HCT116 (cell line): ENCODE measurements around the gene C12orf43. TPM values are rescaled to one million over a fixed set of nuclear protein-coding genes. Genes with fewer than 3 reads are reported as not detected.

Experiments
- ATAC-seq: fragments of 200-7000 bp; cut with Tn5 transposase; 2 replicates; pipeline ENCODE4 v1.9.1; 2020; ENCODE audit warnings: mild to moderate bottlenecking, moderate library complexity
- BruUV-seq: library from RNA; stranded (reverse); fragments of 400-500 nt; replicated peaks from 2 replicates; lab custom pipeline; 2021; lab: Mats Ljungman, UMichigan
- CTCF ChIA-PET: fragments of 300-600 bp; sonication (Branson Sonifier 250); formaldehyde crosslinking; loops from one replicate; lab custom pipeline; 2021; ENCODE audit warnings: antibody characterized with exemption; lab: Charles Lee
- POLR2A ChIA-PET: fragments of 300-600, 350-600 bp; sonication (Branson Sonifier 250); formaldehyde crosslinking; loops from one replicate; lab custom pipeline; 2021; ENCODE audit warnings: antibody characterized with exemption; lab: Charles Lee
- RAD21 ChIA-PET, 2 experiments: fragments of 300-600 bp; sonication (Branson Sonifier 250); formaldehyde crosslinking; loops; one replicate each; lab custom pipeline; 2023; ENCODE audit warnings: low total read pairs in 2 of 2; ENCODE audit not compliant: uncharacterized antibody in 2 of 2, unreplicated experiment in 2 of 2, low non-redundant PET in 1 of 2; lab: Charles Lee
- DNase-seq: peaks from one replicate; pipeline ENCODE4 v3.0.0-alpha.2; 2010; ENCODE audit warnings: low read depth, low spot score
- H2AFZ ChIP-seq: fragments of 200-600 bp; shearing (Covaris generic), sonication (generic); 2 replicates; pipeline ENCODE4 v1.6.1; 2017; ENCODE audit warnings: low read depth, mixed run types, mixed read lengths, antibody characterized with exemption, low read length; ENCODE audit not compliant: poor library complexity, severe bottlenecking
- H3K27ac ChIP-seq: 2 replicates; pipeline ENCODE4 v1.5.1; 2012; ENCODE audit warnings: low read depth, low read length
- H3K27me3 ChIP-seq: fragments of 200-600 bp; sonication (generic); 2 replicates; pipeline ENCODE4 v1.6.1; 2016; ENCODE audit warnings: mixed run types, low read length, mixed read lengths; ENCODE audit not compliant: insufficient read depth
- H3K36me3 ChIP-seq, 2 experiments: fragments of 200-500 bp in 1 of 2; fragments of 200-600 bp in 1 of 2; sonication (Bioruptor generic) in 1 of 2; sonication (generic) in 1 of 2; 2 replicates each; pipeline versions ENCODE4 v1.5.1 to v1.6.1; 2014 to 2016; ENCODE audit warnings: low read length in 2 of 2, inconsistent platforms in 1 of 2, mixed read lengths in 1 of 2, mixed run types in 1 of 2; ENCODE audit not compliant: insufficient read depth in 2 of 2, control insufficient read depth in 1 of 2
- H3K4me1 ChIP-seq, 2 experiments: fragments of 200-600 bp in 1 of 2; sonication (generic) in 1 of 2; 2 replicates each; pipeline versions ENCODE4 v1.5.1 to v1.6.1; 2012 to 2017; ENCODE audit warnings: low read length in 2 of 2, inconsistent platforms in 1 of 2, mild to moderate bottlenecking in 1 of 2, mixed read lengths in 1 of 2, mixed run types in 1 of 2, moderate library complexity in 1 of 2; ENCODE audit not compliant: insufficient read depth in 2 of 2, control insufficient read depth in 1 of 2
- H3K4me2 ChIP-seq: fragments of 200-600 bp; sonication (generic); 2 replicates; pipeline ENCODE4 v1.6.1; 2017; ENCODE audit warnings: mixed run types, low read length, mixed read lengths
- H3K4me3 ChIP-seq, 2 experiments: fragments of 200-600 bp in 1 of 2; sonication (generic) in 1 of 2; replicated peaks in 1 of 2; 2 replicates each; pipeline ENCODE4 v1.5.1; 2011 to 2016; ENCODE audit warnings: low read length in 2 of 2, control low read depth in 1 of 2, low read depth in 1 of 2, mild to moderate bottlenecking in 1 of 2, mixed read lengths in 1 of 2, mixed run types in 1 of 2
- H3K79me2 ChIP-seq: fragments of 200-600 bp; sonication (generic); 2 replicates; pipeline ENCODE4 v1.6.1; 2017; ENCODE audit warnings: mild to moderate bottlenecking, mixed run types, low read length, moderate library complexity, mixed read lengths; ENCODE audit not compliant: insufficient read depth
- H3K9ac ChIP-seq: fragments of 200-600 bp; sonication (generic); 2 replicates; pipeline ENCODE4 v1.6.1; 2016; ENCODE audit warnings: low read length, mixed read lengths
- H3K9me2 ChIP-seq: fragments of 200-600 bp; sonication (generic), shearing (Covaris generic); 2 replicates; pipeline ENCODE4 v1.6.1; 2017; ENCODE audit warnings: mixed run types, mild to moderate bottlenecking, moderate library complexity; ENCODE audit not compliant: insufficient read depth
- H3K9me3 ChIP-seq, 2 experiments: fragments of 200-500 bp in 1 of 2; fragments of 200-600 bp in 1 of 2; sonication (Bioruptor generic) in 1 of 2; sonication (generic) in 1 of 2; 2 replicates each; pipeline ENCODE4 v1.6.1; 2014 to 2017; ENCODE audit warnings: low read length in 2 of 2, mixed read lengths in 2 of 2, inconsistent platforms in 1 of 2, low read depth in 1 of 2, mild to moderate bottlenecking in 1 of 2, mixed run types in 1 of 2, moderate library complexity in 1 of 2; ENCODE audit not compliant: control insufficient read depth in 1 of 2, insufficient read depth in 1 of 2
- H4K20me1 ChIP-seq: fragments of 200-600 bp; sonication (generic), shearing (Covaris generic); 2 replicates; pipeline ENCODE4 v1.6.1; 2017; ENCODE audit warnings: mixed run types, mild to moderate bottlenecking, moderate library complexity; ENCODE audit not compliant: insufficient read depth
- CEBPB ChIP-seq: IDR thresholded peaks from 2 replicates; pipeline ENCODE4 v1.6.1; 2012; ENCODE audit warnings: low read depth
- EGR1 ChIP-seq: IDR thresholded peaks from 2 replicates; pipeline ENCODE4 v1.6.1; 2012; ENCODE audit warnings: low read depth
- ELF1 ChIP-seq: IDR thresholded peaks from 2 replicates; pipeline ENCODE4 v1.6.1; 2012; ENCODE audit warnings: low read depth, borderline replicate concordance
- EZH2 ChIP-seq: fragments of 200-600 bp; sonication (generic); IDR thresholded peaks from 2 replicates; pipeline ENCODE4 v1.6.1; 2017; ENCODE audit warnings: antibody characterized with exemption, mixed run types
- JUND ChIP-seq: IDR thresholded peaks from 2 replicates; pipeline ENCODE4 v1.6.1; 2012
- POLR2A ChIP-seq: IDR thresholded peaks from 2 replicates; pipeline ENCODE4 v1.7.0; 2011; ENCODE audit warnings: borderline replicate concordance; ENCODE audit not compliant: insufficient read depth, insufficient read length; ENCODE audit errors: extremely low read depth
- POLR2AphosphoS5 ChIP-seq: IDR thresholded peaks from 2 replicates; pipeline ENCODE4 v1.6.1; 2011; ENCODE audit warnings: mild to moderate bottlenecking, low read depth, low read length, moderate library complexity
- RAD21 ChIP-seq: IDR thresholded peaks from 2 replicates; pipeline ENCODE4 v1.6.1; 2012; ENCODE audit warnings: low read depth, mild to moderate bottlenecking
- SIN3A ChIP-seq: IDR thresholded peaks from 2 replicates; pipeline ENCODE4 v1.6.1; 2012; ENCODE audit warnings: low read depth
- SP1 ChIP-seq: IDR thresholded peaks from 2 replicates; pipeline ENCODE4 v1.6.1; 2012; ENCODE audit warnings: low read depth
- YY1 ChIP-seq: IDR thresholded peaks from 2 replicates; pipeline ENCODE4 v1.6.1; 2011; ENCODE audit warnings: low read length, low read depth, moderate library complexity, mild to moderate bottlenecking; ENCODE audit not compliant: insufficient replicate concordance; ENCODE audit errors: extremely low read depth
- ZFX ChIP-seq: fragments of 450-650 bp; IDR thresholded peaks from 2 replicates; pipeline ENCODE4 v1.6.1; 2017
- ZNF274 ChIP-seq: fragments of 200-500 bp; sonication (Bioruptor generic); IDR thresholded peaks from 2 replicates; pipeline ENCODE4 v1.6.1; 2014; ENCODE audit warnings: mild to moderate bottlenecking, low read depth, low read length, inconsistent platforms
- intact Hi-C: fragments of 100-400 bp; cut with micrococcal nuclease; formaldehyde crosslinking; loops from 2 replicates; pipeline ENCODE4 v1.10.0; 2022
- total RNA-seq: library from RNA; stranded (reverse); gene quantifications from one replicate; pipeline ENCODE4 v1.2.1, GENCODE V29; 2021; ENCODE audit not compliant: unreplicated experiment
- TF ChIP-seq, protein P1 (sequence below): IDR thresholded peaks from 2 replicates; pipeline ENCODE4 v1.6.1; 2012; ENCODE audit warnings: low read depth
- TF ChIP-seq, protein P2 (sequence below), 3 experiments: fragments of 200-600 bp in 1 of 3; sonication (generic) in 1 of 3; IDR thresholded peaks in 2 of 3; conservative IDR thresholded peaks in 1 of 3; 2 replicates each; pipeline ENCODE4 v1.5.1; 2012 to 2017; ENCODE audit warnings: low read depth in 2 of 3, low read length in 2 of 3, antibody characterized with exemption in 1 of 3, borderline replicate concordance in 1 of 3, control low read depth in 1 of 3, mild to moderate bottlenecking in 1 of 3, mixed read lengths in 1 of 3, mixed run types in 1 of 3, moderate library complexity in 1 of 3; ENCODE audit not compliant: insufficient read depth in 1 of 3
- TF ChIP-seq, protein P3 (sequence below): IDR thresholded peaks from 2 replicates; pipeline ENCODE4 v1.6.1; 2012
- TF ChIP-seq, protein P4 (sequence below): IDR thresholded peaks from 2 replicates; pipeline ENCODE4 v1.6.1; 2011; ENCODE audit warnings: mild to moderate bottlenecking, low read length, moderate library complexity; ENCODE audit not compliant: insufficient replicate concordance; ENCODE audit errors: extremely low read depth

The C12orf43 gene
- total RNA-seq, 1 experiment from 2014 or later = 16.2 TPM

DNA sequence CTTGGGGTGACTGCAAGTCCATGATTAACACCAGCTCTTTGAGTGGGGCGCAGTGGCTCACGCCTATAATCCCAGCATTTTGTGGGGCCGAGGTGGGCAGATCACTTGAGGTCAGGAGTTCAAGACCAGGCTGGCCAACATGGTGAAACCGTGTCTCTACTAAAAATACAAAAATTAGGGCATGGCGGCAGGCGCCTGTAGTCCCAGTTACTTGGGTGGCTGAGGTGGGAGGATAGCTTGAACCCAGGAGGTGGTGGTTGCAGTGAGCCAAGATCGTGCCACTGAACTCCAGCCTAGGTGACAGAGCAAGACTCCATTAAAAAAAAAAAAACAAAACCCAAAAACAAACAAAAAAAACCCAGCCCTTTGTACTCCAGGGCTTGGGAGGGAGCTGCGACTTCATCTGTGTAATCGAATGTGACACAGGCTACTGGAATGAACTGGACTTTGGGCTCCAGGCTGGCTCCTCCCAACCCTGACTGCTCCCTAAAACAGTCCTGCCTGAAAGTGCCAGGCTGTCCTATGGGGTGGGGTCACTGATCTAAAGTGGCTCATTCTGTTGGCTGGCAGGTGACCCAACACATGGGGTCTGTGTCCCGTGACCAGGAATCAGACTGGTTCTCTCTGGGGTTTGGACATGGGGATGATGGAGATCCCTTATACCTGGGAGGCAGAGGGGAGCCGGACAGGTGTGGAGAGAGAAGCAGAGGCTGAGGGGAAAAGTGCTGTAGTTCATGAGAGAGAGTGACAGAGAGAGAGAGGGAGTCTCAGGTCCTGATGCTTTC lies 9.3 kb upstream of the C12orf43 start:
- Histone ChIP-seq H3K4me3 (no peak overlapping the region), H3K27me3 (no peaks in the 10 kb centered on the region), H3K4me2 (no peak overlapping the region), H3K9me2 (no peaks in the 10 kb centered on the region), H3K27ac (no peak overlapping the region), H3K9me3 (no peaks in the 10 kb centered on the region), H3K9ac (no peak overlapping the region), H3K36me3 (no peaks in the 10 kb centered on the region), H3K79me2 (no peaks in the 10 kb centered on the region), H3K4me1 (peaks cover 0 to 8% of the 10 kb centered on the region in 2 experiments; a peak in 1 of 4 replicates), H4K20me1 (no peaks in the 10 kb centered on the region), H2AFZ (no peak overlapping the region)
- POLR2A ChIA-PET = no interaction called here
- RAD21 ChIA-PET = no interaction called here
- CTCF ChIA-PET = interaction anchor here (0.5 kb wide), 1 partner anchor 9 kb away, joined by 3 read pairs; no protein-coding TSS in a partner anchor
- TF ChIP-seq ZNF274 (no peak), YY1 (no peak), JUND (no peak), CEBPB (no peak), ELF1 (no peak), POLR2AphosphoS5 (no peak), POLR2A (no peak), EZH2 (no peak), RAD21 (no peak), SIN3A (no peak), EGR1 (no peak), ZFX (no peak), SP1 (no peak)
- TF ChIP-seq, protein P1, sequence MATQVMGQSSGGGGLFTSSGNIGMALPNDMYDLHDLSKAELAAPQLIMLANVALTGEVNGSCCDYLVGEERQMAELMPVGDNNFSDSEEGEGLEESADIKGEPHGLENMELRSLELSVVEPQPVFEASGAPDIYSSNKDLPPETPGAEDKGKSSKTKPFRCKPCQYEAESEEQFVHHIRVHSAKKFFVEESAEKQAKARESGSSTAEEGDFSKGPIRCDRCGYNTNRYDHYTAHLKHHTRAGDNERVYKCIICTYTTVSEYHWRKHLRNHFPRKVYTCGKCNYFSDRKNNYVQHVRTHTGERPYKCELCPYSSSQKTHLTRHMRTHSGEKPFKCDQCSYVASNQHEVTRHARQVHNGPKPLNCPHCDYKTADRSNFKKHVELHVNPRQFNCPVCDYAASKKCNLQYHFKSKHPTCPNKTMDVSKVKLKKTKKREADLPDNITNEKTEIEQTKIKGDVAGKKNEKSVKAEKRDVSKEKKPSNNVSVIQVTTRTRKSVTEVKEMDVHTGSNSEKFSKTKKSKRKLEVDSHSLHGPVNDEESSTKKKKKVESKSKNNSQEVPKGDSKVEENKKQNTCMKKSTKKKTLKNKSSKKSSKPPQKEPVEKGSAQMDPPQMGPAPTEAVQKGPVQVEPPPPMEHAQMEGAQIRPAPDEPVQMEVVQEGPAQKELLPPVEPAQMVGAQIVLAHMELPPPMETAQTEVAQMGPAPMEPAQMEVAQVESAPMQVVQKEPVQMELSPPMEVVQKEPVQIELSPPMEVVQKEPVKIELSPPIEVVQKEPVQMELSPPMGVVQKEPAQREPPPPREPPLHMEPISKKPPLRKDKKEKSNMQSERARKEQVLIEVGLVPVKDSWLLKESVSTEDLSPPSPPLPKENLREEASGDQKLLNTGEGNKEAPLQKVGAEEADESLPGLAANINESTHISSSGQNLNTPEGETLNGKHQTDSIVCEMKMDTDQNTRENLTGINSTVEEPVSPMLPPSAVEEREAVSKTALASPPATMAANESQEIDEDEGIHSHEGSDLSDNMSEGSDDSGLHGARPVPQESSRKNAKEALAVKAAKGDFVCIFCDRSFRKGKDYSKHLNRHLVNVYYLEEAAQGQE = no peak
- TF ChIP-seq, protein P2, sequence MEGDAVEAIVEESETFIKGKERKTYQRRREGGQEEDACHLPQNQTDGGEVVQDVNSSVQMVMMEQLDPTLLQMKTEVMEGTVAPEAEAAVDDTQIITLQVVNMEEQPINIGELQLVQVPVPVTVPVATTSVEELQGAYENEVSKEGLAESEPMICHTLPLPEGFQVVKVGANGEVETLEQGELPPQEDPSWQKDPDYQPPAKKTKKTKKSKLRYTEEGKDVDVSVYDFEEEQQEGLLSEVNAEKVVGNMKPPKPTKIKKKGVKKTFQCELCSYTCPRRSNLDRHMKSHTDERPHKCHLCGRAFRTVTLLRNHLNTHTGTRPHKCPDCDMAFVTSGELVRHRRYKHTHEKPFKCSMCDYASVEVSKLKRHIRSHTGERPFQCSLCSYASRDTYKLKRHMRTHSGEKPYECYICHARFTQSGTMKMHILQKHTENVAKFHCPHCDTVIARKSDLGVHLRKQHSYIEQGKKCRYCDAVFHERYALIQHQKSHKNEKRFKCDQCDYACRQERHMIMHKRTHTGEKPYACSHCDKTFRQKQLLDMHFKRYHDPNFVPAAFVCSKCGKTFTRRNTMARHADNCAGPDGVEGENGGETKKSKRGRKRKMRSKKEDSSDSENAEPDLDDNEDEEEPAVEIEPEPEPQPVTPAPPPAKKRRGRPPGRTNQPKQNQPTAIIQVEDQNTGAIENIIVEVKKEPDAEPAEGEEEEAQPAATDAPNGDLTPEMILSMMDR (IDR thresholded peaks at IDR 0.05 in 2 of 3, conservative IDR thresholded peaks at IDR 0.05 in 1 of 3; ENCODE audit: borderline replicate concordance in 1 of 3, insufficient read depth in 1 of 3, low read depth in 2 of 3, low read length in 2 of 3) = no peak
- TF ChIP-seq, protein P3, sequence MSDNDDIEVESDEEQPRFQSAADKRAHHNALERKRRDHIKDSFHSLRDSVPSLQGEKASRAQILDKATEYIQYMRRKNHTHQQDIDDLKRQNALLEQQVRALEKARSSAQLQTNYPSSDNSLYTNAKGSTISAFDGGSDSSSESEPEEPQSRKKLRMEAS = no peak
- TF ChIP-seq, protein P4, sequence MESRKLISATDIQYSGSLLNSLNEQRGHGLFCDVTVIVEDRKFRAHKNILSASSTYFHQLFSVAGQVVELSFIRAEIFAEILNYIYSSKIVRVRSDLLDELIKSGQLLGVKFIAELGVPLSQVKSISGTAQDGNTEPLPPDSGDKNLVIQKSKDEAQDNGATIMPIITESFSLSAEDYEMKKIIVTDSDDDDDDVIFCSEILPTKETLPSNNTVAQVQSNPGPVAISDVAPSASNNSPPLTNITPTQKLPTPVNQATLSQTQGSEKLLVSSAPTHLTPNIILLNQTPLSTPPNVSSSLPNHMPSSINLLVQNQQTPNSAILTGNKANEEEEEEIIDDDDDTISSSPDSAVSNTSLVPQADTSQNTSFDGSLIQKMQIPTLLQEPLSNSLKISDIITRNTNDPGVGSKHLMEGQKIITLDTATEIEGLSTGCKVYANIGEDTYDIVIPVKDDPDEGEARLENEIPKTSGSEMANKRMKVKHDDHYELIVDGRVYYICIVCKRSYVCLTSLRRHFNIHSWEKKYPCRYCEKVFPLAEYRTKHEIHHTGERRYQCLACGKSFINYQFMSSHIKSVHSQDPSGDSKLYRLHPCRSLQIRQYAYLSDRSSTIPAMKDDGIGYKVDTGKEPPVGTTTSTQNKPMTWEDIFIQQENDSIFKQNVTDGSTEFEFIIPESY = no peak
- DNase-seq (no peak), ATAC-seq (no peak)
- no TSS peak for BruUV-seq
- intact Hi-C loops = no loop called here
